NCI-H128 (cell line): ENCODE data around the gene ZSWIM5.
"Not testable (repeated sequence)": the region's sequence is repeated elsewhere in the genome, so short reads cannot be mapped to it uniquely, and the experiment has no call there.

ENCODE experiments used
- DNase-seq: peaks from one replicate; lab custom pipeline; 2025; ENCODE audit not compliant: unreplicated experiment; lab: John Stamatoyannopoulos, UW

Gene ZSWIM5

GRCh38 chr1:45148209-45148825, 58.1 kb downstream of the ZSWIM5 start:
- no peak for DNase-seq

GRCh38 chr1:45146833-45147232, 59.6 kb downstream of the ZSWIM5 start:
- no peak for DNase-seq

GRCh38 chr1:45141247-45142003, 65.0 kb downstream of the ZSWIM5 start:
- DNase-seq = no peak

GRCh38 chr1:45136984-45137383, 69.4 kb downstream of the ZSWIM5 start:
- no peak for DNase-seq

GRCh38 chr1:45135316-45135715, 71.1 kb downstream of the ZSWIM5 start:
- no peak for DNase-seq

GRCh38 chr1:45134461-45134873, 71.9 kb downstream of the ZSWIM5 start:
- DNase-seq = no peak

GRCh38 chr1:45132719-45133118, 73.7 kb downstream of the ZSWIM5 start:
- DNase-seq = not testable (repeated sequence)

- no peak for DNase-seq
These were observed 83.0 kb downstream of the ZSWIM5 start for GRCh38 chr1:45123358-45123757.

GRCh38 chr1:45122724-45123123, 83.7 kb downstream of the ZSWIM5 start:
- DNase-seq = no peak

GRCh38 chr1:45117766-45118165, 88.6 kb downstream of the ZSWIM5 start:
- DNase-seq = no peak

- DNase-seq = no peak
These were observed 89.6 kb downstream of the ZSWIM5 start for GRCh38 chr1:45116820-45117219.

GRCh38 chr1:45116340-45116739, 90.1 kb downstream of the ZSWIM5 start:
- no peak for DNase-seq

GRCh38 chr1:45115198-45115597, 91.2 kb downstream of the ZSWIM5 start:
- DNase-seq = not testable (repeated sequence)

GRCh38 chr1:45112661-45113060, 93.7 kb downstream of the ZSWIM5 start:
- no peak for DNase-seq

- no peak for DNase-seq
These were observed 95.2 kb downstream of the ZSWIM5 start for GRCh38 chr1:45111239-45111638.

GRCh38 chr1:45107782-45108181, 98.6 kb downstream of the ZSWIM5 start:
- DNase-seq = no peak

- not testable (repeated sequence) for DNase-seq
These were observed 99.5 kb downstream of the ZSWIM5 start for GRCh38 chr1:45106864-45107263.

- DNase-seq = not testable (repeated sequence)
These were observed 100.3 kb downstream of the ZSWIM5 start for GRCh38 chr1:45106156-45106545.

- DNase-seq = not testable (repeated sequence)
These were observed 100.8 kb downstream of the ZSWIM5 start for GRCh38 chr1:45105486-45106155.

- DNase-seq = no peak
These were observed 102.9 kb downstream of the ZSWIM5 start for GRCh38 chr1:45103534-45103933.

GRCh38 chr1:45101947-45102346, 104.5 kb downstream of the ZSWIM5 start:
- DNase-seq = no peak

- not testable (repeated sequence) for DNase-seq
These were observed 104.9 kb downstream of the ZSWIM5 start for GRCh38 chr1:45101528-45101927.
